GM19397 (cell line): Measurements from ENCODE around the gene ACOXL.

Experiments
- ATAC-seq: cut with Tn5 transposase; IDR thresholded peaks from one replicate; pipeline ENCODE4 v1.9.1; 2021; ENCODE audit warnings: mild to moderate bottlenecking, moderate library complexity; ENCODE audit not compliant: unreplicated experiment

The ACOXL gene

DNA sequence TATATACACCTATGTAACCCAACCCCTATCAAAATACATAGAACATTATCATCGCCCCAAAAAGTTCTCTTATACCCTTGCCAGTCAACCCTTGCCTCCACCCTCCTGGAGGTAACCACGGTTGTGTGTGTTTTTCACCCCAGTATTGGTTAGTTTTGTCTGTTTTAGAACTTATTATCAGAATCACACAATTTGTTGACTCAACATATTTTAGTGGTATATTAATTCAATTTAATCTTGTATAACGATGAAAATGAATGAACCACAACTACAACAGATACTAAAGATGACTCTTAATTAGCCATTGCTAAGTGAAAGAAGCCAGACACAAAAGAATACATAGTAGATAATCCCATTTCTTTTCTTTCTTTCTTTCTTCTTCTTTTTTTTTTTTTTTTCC lies 19.3 kb downstream of the ACOXL start:
- no peak for ATAC-seq

DNA sequence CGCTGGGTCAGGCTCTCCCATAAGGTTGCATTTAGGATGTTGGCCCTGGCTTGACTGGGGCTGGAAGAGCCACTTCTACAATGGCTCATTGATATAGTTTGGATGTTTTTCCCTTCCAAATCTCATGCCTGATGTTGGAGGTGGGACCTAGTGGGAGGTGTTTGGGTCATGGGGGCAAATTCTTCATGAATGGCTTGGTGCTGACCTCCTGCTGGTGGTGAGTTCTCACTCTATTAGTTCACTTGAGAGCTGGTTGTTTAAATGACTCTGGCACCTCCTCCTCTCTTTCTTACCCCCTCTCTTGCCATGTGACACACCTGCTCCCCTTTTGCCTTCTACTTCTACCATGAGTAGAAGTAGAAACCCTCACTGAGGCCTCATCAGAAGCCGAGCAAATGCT lies 20.5 kb downstream of the ACOXL start:
- ATAC-seq: no peak

DNA sequence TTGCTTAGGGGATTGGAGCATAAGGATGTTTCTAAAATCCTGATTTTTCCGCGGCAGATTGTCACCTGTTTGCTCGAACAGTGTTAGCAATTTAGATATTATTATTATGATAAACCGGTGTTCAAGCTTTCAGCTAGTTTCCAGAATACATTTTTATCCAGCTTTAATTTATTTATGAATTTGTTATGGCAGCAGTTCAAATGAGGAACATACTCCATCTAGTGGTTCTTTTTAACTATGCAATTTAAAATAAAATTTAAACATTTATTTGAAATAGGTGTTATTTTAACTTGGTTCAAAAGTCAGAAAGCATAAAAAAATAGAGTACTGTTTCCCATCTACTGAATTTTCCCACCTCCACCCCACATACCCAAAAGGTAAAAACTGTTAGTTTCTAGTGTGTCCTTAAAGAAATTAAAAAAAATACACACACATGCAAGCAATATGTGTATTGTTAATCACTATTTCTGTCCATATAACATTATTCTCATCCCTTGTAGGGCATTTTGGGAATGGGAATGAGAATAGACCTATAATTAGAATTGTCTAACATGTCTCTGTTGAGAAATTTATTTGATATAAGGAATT lies 23.2 kb downstream of the ACOXL start:
- ATAC-seq: no peak

DNA sequence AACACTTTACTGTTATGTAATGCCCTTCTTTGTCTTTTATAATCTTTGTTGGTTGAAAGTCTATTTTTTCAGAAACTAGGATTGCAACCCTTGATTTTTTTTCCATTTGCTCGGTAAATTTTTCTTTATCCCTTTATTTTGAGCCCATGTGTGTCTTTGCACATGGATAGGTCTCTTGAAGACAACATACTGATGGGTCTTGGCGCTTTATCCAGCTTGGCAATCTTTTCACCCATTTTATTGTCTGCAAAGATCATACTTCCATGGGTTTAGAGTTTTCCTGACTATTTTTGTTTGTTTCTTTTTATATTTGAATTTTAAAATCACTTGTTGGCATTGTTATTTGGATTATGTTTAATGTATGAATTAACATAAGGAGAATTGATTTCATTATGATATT lies 27.0 kb downstream of the ACOXL start:
- ATAC-seq: no peak

DNA sequence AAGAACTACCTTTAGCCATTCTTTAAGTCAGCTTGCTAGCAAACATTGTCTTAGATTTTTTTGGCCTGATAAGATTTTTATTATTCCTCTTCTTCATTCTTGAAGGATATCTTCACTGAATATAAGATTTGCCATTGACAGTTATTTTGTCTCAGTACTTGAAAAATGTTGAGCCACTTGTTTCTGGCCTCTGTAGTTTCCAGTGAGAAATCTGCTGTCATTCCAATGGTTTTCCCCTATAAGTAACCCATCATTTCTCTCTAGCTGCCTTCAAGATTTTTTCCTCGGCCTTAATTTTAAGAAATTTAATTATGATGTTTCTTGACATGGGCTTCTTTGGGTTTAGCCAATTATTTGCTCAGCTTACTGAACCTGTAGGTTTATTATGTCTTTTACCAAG lies 32.6 kb downstream of the ACOXL start:
- ATAC-seq: no peak

DNA sequence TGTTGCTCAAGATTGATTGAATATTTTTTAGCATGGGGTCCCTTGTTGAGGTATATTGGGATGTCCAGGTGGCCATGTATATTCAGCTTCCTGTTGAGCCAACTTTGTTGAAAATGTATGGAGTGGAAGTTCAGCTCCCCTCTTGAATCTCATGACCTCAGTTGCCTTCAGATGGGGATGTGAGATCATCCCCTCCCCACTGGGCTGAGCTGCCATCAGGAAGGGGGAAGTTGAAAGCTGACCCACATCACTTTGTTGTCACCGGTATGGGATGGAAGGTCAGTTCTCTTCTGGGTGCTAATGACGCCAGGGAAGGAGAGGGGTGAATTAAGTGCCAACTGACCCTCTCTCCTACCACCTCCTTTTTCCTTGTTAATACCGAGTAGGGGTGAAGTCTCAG lies 33.9 kb downstream of the ACOXL start:
- ATAC-seq: no peak

DNA sequence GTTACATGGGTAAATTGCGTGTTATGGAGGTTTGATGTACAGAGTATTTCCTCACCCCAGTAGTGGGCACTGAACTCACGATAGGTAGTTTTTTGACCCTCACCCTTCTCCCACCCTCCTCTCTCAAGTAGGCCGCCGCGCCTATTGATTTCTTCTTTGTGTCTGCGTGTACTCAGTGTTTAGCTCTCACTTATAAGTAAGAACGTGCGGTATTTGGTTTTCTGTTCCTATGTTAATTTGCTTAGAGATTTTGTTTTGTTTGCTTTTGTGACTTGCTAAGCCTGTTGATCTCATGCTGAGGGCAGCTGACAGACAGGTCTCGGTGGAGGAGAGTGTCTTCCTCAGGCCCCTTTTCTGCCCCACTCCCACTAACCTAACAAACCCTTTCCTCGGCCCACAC lies 36.2 kb downstream of the ACOXL start:
- no peak for ATAC-seq

DNA sequence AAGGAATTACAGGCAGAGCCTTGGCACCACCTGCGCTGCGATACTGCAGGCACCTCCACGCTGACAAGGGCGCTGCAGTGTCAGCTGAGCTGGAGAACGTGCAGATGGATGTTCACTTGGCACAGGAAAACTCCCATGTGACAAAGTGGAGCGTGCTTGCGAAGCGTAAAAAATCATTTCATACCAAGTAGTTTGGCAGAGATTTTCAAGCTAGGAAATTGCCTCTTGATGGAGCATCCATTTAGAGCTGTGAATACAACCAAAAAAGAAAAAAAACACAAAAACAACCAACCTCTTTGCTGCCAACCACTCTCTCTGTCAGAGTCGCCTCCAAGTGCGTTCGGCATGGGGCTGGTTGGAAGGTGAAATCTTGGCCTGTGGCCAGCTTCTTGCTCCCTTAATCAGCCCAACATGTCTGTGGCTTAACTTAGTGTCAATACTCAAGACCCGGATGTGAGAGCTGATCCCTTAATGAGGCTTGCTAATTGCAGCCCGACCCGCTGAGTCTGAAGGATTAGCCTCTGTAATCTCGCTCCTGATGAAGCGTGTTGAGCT lies 38.1 kb downstream of the ACOXL start:
- ATAC-seq: no peak

DNA sequence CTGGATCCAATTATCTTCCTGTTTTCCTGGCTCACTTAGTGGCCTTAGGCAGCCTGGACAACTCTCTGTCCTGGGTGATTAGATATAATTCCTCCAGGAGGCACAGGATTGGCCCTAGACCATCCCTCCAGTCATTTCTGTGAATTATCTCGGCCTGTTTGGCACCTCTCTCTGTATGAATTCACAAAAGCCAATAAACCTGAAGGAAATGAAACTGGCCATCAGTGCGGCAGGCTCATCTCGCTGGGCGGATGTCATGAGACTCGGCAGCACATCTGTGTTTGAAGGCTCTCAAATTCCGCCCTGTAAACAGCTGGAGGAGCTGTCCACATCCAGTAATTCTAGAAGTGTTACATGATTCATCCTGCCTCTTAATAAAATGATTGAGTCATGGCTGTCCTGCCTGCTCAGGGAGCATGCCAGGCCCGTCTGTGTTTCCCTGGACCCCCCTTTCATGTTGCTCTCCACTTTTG lies 38.6 kb downstream of the ACOXL start:
- no peak for ATAC-seq

DNA sequence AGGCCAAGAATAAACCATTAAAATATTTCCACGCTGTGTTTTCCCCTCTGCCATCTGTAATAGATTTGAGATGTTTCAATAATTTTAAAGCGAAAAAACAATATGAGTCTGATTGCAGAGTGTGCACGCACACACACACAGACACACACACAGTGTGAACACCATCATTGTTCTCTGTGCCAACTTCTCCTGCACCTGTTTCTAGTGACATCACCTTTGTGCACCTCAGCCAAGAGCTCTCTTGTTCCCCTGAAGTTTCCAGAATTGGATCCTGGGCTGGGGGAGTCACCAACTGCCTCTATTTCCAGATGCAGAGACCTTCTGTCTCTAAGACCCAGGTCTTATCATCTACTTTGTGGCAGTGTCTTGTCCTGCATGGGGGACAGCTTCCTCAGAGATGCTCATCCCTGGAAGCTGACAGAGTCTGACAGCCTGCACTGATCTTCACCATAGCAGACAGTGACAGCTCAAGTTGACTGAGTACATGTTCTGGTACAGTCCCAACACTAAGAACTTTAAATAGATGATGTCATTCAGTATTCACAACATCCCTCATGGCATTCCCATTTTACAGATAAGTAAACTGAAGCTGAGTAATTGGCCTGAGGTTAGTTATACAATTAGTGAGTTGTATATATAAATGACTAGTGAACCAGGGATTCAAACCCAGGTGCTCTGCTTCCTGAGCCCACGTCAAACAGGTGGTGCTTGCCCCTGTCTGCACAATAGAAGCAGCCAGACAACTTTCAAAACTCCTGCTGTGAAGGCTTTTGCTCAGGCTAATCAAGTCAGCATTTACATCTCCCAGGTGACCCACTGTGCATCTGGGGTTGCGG lies 39.4 kb downstream of the ACOXL start:
- ATAC-seq: no peak

DNA sequence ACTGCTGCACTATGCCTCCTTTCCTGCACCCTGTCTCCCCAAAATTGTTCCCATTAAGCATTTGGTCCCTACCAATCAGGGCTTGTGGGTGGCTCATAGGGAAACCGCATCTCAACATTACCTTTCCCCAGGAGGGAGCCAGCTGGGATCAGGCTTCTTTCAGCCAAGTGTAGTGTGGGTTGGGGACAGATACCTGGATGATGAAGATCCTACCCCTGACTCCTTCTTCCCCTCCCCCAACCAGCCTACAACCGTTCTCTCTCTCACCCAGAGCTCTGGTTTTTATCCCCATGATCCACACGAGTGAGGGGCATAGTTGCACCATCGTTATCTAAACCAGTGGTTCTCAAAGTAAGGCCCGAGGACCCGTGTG lies 40.0 kb downstream of the ACOXL start:
- ATAC-seq: no peak

DNA sequence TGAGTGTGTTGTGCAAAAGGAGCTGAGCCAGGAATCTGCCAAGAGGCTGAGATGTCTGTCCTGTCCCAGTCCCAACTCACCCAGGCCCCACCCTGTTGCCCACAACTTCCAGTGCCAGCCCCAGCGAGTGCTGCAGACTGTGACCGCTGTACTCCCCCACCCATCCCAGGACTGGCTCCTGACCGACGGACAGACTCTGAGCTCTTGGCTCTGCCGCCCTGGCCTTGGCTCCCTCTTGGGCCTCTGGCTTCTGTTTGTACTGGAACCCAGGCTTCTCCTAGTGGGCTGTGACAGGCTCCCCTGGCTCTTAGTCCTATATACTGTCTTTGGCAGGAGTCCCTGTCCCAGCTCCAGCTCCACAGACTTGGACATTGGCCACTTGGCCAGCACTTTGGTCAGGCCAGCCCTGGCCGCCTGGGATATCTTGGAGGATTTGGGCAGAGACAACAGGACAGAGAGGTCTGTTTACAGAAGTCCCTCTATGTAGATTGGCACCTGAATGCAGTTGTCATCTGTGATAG lies 41.1 kb downstream of the ACOXL start:
- ATAC-seq: no peak

DNA sequence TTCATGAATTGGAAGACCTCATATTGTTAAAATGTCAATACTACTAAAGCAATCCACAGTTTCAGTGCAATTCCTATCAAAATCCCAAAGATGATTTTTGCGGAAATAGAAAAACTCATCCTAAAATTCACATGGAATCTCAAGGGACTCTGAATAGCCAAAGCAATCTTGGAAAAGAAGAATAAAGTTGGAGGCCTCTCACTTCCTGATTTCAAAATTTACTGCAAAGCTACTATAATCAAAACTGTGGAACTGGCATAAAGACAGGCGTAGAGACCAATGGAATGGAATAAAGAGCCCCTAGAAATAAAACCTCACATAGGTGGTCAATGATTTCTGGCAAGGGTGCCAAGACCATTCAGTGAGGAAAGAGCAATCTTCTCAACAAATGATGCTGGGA lies 42.3 kb downstream of the ACOXL start:
- ATAC-seq: no peak

DNA sequence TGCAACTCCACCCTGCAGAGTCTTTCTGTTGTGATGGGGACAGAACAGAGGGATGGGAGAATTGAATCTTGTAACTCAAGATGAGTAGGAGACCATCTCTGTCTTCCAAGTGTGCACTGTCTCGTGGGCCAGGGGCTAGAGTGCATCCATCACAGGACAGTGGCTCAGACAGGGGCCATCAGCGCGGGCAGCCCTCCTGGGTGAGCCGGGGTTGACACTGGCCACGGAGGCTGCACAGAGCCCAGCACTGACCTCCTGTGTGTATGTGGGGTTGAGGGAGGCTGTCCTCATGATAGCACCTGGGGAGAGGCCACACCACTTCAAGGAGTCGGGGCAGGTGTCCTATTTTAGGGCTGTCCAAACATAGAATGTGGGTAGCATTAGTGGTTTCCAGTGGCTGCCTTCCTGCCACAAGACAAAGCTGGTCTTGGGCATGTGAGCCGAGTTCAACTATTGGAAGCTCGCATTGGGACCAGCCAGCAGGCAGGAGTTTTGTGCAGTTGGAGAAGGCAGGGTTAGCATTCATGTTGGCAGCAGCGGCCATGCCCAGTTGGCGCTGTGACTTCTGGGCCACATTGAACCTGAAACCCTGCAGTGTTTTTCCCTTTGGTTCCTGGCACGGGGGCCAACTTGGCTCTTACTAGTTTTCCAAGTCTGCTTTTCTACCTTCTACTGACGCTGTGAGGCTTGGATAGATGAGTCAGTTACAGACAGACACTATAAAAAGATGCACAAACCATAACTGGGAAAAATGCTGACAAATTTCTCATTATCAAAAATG lies 45.3 kb downstream of the ACOXL start:
- no peak for ATAC-seq

DNA sequence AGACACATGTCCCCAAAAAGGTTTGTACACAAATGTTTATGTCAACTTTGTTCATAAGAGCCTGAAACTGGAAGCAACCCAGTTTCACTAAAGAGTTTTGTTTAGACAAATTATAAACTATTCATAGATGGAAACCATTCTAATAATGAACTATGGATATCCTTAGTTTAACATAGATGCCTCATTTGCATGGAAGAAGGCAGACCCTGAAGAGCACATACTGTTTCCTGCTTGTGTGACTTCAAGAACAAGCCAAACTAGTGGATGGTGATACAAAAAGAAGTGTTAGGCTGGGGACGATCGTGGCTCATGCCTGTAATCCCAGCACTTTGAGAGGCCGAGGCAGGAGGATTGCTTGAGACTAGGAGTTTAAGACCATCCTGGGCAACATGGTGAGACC lies 48.1 kb downstream of the ACOXL start:
- no peak for ATAC-seq

DNA sequence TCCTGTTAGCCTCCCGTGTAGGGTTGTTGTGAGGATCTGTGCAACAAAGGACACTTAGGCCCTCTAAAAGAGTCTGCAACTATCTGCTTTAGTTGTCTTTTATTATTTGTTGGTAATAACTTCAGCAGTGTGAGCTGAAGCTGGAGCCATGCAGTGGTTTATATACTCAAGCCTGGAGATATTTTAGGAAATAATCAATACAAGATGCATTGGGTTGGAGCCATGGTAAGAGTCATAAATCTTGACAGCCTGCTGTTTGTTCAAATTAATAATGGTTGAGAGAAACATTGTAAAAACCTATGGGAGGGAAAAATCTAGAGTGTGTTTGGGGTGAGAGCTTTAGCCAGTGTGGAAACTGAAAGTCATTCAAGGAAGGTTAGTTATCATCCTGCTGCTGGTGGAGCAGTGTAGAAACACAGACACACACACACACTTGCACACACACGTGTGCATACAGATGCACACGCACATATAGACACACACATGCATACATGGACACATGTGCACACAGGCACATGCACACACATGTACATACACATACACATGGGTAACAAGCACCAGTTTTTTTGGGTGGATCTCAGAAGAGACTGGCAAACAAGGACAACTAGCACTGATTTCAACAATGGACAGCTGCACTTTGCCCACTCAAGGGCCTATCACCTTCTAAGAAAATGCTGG lies 51.0 kb downstream of the ACOXL start:
- ATAC-seq: no peak

DNA sequence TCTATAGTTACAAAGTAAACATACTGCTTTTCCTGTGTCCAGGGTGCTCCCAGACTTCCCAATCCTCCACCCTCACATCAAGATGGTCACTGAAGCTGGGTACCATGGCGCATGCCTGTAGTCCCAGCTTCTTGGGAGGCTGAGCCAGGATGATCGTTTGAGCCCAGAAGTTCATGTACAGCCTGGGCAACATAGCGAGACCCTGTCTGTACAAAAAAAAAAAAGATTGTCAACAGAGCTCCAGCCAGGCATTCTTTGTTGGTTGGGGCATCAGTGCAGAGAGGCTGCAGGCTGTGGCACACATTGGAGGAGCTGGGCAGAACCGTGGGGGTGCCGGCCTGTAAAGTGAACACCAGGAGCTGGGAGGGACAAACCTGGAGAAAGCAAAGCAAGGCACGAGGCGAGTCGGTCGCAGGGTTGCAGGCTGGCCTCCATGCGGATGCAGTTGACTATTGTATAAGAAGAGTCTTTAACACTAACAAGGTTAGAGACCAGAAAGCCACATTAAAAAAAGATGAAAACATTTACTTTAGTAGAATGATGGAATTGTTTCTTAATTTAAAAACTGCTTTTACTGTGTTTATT lies 51.8 kb downstream of the ACOXL start:
- no peak for ATAC-seq

DNA sequence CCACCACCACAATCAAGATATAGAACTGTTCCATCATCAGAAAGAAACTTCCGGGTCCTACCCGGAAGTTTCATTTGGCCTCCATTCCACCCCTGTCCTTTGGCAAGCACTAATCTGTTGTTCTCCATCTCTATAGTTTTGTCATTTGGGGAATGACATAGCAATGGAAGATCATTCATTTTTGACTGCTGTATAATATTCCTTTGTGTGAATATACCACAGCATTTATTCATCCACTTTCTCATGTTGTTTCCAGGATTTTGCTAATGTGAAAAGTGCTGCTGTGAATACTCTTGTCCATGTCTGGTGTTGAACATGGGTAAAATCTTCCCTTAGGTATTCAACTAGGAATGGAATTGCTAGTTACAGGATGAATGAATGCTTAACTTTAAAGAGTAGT lies 53.1 kb downstream of the ACOXL start:
- no peak for ATAC-seq

DNA sequence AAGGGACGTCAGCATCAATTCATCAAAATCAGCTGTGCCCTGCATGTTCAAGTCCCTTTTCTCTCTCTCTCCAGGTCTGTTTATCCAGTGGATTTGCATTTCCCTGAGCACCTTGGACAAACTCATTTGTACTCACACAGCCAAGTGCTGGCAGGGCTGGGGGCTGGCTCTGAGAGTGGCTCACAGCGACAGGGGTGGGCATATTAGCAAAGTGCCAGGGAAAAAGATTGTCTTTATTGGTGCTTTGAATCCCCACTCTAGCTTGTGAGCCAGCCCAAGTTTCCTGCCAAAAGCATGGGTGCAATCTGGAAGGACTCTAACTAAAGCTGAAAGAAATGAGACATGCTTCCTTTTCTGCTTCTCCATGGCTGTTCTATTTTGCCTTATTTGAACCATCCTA lies 56.6 kb downstream of the ACOXL start:
- no peak for ATAC-seq

DNA sequence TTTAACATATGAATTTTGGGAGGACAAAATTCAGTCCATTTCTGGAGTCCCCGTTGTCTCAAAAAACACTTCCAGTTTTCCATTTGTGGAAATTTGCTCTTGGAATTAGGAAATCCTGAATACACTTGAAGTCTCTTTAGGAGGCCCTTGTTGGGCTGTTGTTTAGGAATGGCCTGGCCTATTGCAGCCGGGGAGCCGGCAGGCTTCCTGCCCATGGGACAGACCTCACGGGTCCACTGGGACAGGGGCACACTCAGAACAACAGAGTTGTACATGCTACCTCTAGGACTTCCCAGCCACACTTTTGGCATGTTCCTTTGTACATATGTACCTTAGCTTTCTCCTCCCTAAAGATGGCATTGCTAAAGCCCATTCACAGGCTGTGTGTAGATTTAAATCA lies 57.3 kb downstream of the ACOXL start:
- ATAC-seq: no peak
